Upper lobe of right lung (tissue), 1 donor: ENCODE results near the gene TOMM7. TPM values are rescaled to one million over a fixed set of nuclear protein-coding genes. Genes with fewer than 3 reads are reported as not detected.

ENCODE experiments used
- ATAC-seq: fragments of 200-7000 bp; cut with Tn5 transposase; one replicate; pipeline ENCODE4 v1.9.1; 2020; ENCODE audit warnings: mild to moderate bottlenecking, moderate library complexity
- DNase-seq: peaks from one replicate; pipeline ENCODE4 v3.0.0-alpha.2; 2020
- H3K27ac ChIP-seq: fragments of 200-600 bp; one replicate; pipeline ENCODE4 v1.8.0; 2022
- H3K27me3 ChIP-seq: fragments of 200-600 bp; one replicate; pipeline ENCODE4 v1.8.0; 2022; ENCODE audit warnings: mild to moderate bottlenecking
- H3K36me3 ChIP-seq: fragments of 200-600 bp; one replicate; pipeline ENCODE4 v1.8.0; 2022
- H3K4me1 ChIP-seq: fragments of 200-600 bp; one replicate; pipeline ENCODE4 v1.8.0; 2022
- H3K4me3 ChIP-seq: fragments of 200-600 bp; one replicate; pipeline ENCODE4 v1.8.0; 2022; ENCODE audit warnings: mild to moderate bottlenecking
- H3K9me3 ChIP-seq: fragments of 200-600 bp; one replicate; pipeline ENCODE4 v1.8.0; 2022
- intact Hi-C: fragments of 100-400 bp; cut with DNase I; formaldehyde crosslinking; loops from one replicate; pipeline ENCODE4 v1.11.0; 2022
- total RNA-seq: library from RNA; stranded (reverse); fragmentation: NEBNext Ultra II Directional; extraction: Animal tissue kit (Norgen Biotek cat#: 25700); gene quantifications from one replicate; pipeline ENCODE4 v1.2.1, GENCODE V29; 2021
- TF ChIP-seq, protein P1 (sequence below): fragments of 200-600 bp; IDR thresholded peaks from one replicate; pipeline ENCODE4 v1.8.0; 2022; ENCODE audit warnings: antibody characterized with exemption
- donor health status: DM: no; HTN: yes; CAD: no; lungs with severe emphysema.

TOMM7 gene
- total RNA-seq, 1 donor from 2014 or later = 361 TPM

DNA sequence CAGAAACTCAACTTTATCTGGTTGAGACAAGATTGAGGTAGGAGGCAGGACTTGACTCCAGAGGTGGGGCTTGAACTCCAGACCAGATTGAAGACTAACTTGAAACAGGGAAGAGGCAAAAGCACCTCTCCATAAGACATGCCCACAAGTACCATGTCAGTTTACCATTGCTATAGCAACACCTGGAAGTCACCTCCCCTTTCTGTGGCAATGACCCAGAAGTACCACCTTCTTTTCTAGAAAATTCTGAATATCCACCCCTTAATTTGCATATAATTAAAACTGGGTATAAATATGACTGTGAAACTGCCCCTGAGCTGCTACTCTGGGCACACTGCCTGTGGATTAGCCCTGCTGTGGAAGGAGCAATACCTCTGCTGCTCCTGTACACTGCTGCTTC is 4.9 kb upstream of the TOMM7 start:
- ATAC-seq = no peak
- Histone ChIP-seq H3K4me3 (no peak overlapping the region), H3K27ac (no peak overlapping the region), H3K27me3 (no peaks in the 10 kb centered on the region), H3K4me1 (no peaks in the 10 kb centered on the region), H3K9me3 (no peaks in the 10 kb centered on the region), H3K36me3 (no peaks in the 10 kb centered on the region)
- TF ChIP-seq, protein P1, sequence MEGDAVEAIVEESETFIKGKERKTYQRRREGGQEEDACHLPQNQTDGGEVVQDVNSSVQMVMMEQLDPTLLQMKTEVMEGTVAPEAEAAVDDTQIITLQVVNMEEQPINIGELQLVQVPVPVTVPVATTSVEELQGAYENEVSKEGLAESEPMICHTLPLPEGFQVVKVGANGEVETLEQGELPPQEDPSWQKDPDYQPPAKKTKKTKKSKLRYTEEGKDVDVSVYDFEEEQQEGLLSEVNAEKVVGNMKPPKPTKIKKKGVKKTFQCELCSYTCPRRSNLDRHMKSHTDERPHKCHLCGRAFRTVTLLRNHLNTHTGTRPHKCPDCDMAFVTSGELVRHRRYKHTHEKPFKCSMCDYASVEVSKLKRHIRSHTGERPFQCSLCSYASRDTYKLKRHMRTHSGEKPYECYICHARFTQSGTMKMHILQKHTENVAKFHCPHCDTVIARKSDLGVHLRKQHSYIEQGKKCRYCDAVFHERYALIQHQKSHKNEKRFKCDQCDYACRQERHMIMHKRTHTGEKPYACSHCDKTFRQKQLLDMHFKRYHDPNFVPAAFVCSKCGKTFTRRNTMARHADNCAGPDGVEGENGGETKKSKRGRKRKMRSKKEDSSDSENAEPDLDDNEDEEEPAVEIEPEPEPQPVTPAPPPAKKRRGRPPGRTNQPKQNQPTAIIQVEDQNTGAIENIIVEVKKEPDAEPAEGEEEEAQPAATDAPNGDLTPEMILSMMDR = no peak
- intact Hi-C loops = no loop called here
- DNase-seq = no peak

DNA sequence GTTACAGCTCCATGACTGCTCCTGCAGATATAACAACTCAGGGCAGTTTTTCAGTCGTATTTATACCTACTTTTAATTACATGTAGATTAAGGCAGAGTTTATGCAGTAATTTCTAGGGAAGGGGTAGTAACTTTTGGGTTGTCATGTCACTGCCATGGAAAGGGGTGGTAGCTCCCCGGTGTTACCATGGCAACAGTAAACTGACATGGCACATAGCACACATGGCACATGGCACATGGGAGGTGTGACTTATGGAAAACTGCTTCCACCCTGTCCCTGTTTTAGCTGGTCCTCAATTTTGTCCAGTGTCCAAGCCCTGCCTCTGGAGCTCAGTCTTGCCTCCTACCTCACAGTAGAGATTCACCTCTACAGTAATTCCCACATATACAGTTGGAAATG is 3.9 kb upstream of the TOMM7 start:
- H3K36me3 ChIP-seq = no peaks in the 10 kb centered on the region
- no peak overlapping the region for H3K4me3 ChIP-seq
- ATAC-seq = no peak
- TF ChIP-seq, protein P1 = no peak
- DNase-seq = no peak
- H3K27ac ChIP-seq = no peak overlapping the region
- H3K9me3 ChIP-seq = no peaks in the 10 kb centered on the region
- H3K4me1 ChIP-seq = no peaks in the 10 kb centered on the region
- H3K27me3 ChIP-seq = no peaks in the 10 kb centered on the region
- intact Hi-C loops = no loop called here

DNA sequence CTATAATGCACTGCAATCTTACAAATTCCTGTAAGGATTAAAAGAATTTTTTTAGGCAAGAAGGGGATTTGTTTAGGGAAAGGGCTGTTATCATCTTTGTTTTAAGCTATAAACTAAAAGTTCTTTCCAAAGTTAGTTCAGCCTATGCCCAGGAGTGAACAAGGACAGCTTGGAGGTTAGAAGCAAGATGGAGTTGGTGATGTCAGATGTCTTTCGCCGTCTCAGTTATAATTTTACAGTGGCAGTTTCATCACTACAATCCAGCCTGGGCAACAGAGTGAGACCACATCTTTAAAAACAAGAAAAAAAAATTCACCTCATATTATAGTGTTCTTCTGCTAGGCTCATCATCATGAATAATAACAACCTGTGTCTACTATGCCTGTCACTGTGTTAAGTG is 2.1 kb upstream of the TOMM7 start:
- no peaks in the 10 kb centered on the region for H3K9me3 ChIP-seq
- DNase-seq (no peak), ATAC-seq (no peak)
- TF ChIP-seq, protein P1 = no peak
- H3K27ac ChIP-seq = no peak overlapping the region
- intact Hi-C loops = no loop called here
- H3K27me3 ChIP-seq = no peaks in the 10 kb centered on the region
- peaks cover 8% of the 10 kb centered on the region for H3K4me1 ChIP-seq
- no peak overlapping the region for H3K4me3 ChIP-seq
- H3K36me3 ChIP-seq = no peaks in the 10 kb centered on the region

DNA sequence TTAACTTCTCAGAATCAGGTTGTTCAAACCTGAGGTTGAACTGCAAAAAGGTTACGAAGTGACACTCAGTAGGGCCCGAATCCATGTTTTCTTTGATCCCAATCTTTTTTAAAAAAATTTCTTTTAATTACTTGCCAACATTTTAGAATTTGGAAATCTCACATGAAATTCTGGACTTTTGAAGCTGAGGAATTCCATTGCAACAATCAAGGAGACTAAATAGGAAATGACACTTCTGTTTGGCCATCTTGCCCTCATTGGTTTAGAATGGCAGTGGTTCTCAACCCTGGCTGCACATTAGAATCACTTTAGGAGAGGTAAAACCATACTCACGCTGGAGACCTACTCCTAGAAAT is 471 bp upstream of the TOMM7 start:
- Histone ChIP-seq H3K9me3 (no peaks in the 10 kb centered on the region), H3K27me3 (no peaks in the 10 kb centered on the region), H3K36me3 (no peaks in the 10 kb centered on the region), H3K4me3 (peak overlapping the region; percentile 87), H3K4me1 (peaks cover 8% of the 10 kb centered on the region), H3K27ac (peak overlapping the region; percentile 84)
- ATAC-seq (no peak), DNase-seq (no peak)
- TF ChIP-seq, protein P1 = no peak
- intact Hi-C loops = no loop called here

DNA sequence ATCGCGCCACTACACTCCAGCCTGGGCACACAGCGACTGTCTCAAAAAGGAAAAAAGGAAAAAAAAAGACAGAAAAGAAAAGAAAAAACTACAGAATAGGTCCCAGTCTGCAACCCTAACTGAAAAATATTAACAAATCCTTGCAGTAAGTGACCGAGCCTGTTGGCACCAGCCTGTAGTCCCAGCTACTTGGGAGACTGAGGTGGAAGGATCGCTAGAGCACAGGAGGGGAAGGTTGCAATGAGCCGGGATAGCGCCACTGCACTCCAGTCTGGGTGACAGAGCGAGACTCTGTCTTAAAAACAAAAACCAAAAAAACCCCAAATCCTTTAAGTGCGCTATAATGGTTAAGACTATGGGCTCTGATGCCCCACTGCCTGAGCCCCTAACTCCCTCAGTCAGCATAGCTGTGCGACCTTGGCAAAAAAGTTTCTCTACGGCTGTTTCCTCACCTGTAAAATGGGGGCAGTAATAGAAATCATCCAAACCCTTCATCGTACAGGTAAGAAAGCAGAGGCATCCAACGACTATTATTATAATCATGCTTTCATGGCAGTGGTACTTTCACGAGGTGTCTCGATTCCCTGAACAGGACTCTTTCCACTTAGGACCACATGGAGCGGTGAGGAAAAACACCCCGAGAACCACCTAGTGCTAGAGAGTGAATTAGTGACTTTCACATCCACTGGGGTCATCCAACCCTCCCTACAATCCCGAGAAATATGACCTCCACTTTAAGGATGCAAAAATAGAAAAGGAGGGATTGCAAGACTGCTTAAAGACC is 755 bp downstream of the TOMM7 start:
- intact Hi-C loops = no loop called here
- TF ChIP-seq, protein P1 = no peak
- ATAC-seq (peak; percentile 33), DNase-seq (no peak)
- Histone ChIP-seq H3K4me3 (peak overlapping the region; percentile 87), H3K27ac (peak overlapping the region; percentile 84), H3K27me3 (no peaks in the 10 kb centered on the region), H3K9me3 (no peaks in the 10 kb centered on the region), H3K4me1 (peaks cover 8% of the 10 kb centered on the region), H3K36me3 (peaks cover 8% of the 10 kb centered on the region)
